KMS-11 (cell line): ENCODE measurements around the gene FBXO31.
A peak's percentile ranks its signal among the peaks of the same experiment; 100 is the strongest.

Experiments
- H2AFZ ChIP-seq: fragments of 200-600 bp; sonication (generic); 2 replicates; pipeline ENCODE4 v1.6.1; 2016; ENCODE audit warnings: antibody characterized with exemption, mixed run types, low read depth
- H3K27ac ChIP-seq: fragments of 200-600 bp; sonication (generic); 2 replicates; pipeline ENCODE4 v1.6.1; 2016; ENCODE audit warnings: mild to moderate bottlenecking, mixed run types
- H3K27me3 ChIP-seq: fragments of 200-600 bp; sonication (generic); 2 replicates; pipeline ENCODE4 v1.6.1; 2017; ENCODE audit warnings: mild to moderate bottlenecking, low read depth, mixed run types, moderate library complexity; ENCODE audit not compliant: insufficient read depth
- H3K36me3 ChIP-seq: fragments of 200-600 bp; sonication (generic); 2 replicates; pipeline ENCODE4 v1.6.1; 2017; ENCODE audit warnings: mild to moderate bottlenecking, mixed run types; ENCODE audit not compliant: insufficient read depth
- H3K4me1 ChIP-seq: fragments of 200-600 bp; sonication (generic); 2 replicates; pipeline ENCODE4 v1.6.1; 2016; ENCODE audit warnings: mild to moderate bottlenecking, low read depth, mixed run types; ENCODE audit not compliant: poor library complexity, severe bottlenecking
- H3K4me2 ChIP-seq: fragments of 200-600 bp; sonication (generic); 2 replicates; pipeline ENCODE4 v1.7.0; 2016; ENCODE audit warnings: mild to moderate bottlenecking, mixed run types
- H3K4me3 ChIP-seq: fragments of 200-600 bp; sonication (generic); IDR thresholded peaks from 2 replicates; pipeline ENCODE4 v1.6.1; 2017; ENCODE audit warnings: low read depth, low read length, mixed read lengths; ENCODE audit not compliant: insufficient read depth
- H3K79me2 ChIP-seq: fragments of 200-600 bp; sonication (generic); 2 replicates; pipeline ENCODE4 v1.6.1; 2016; ENCODE audit warnings: low read depth, mixed run types; ENCODE audit not compliant: insufficient read depth
- H3K9ac ChIP-seq: fragments of 200-600 bp; sonication (generic); 2 replicates; pipeline ENCODE4 v1.6.1; 2016; ENCODE audit warnings: mild to moderate bottlenecking, mixed run types
- H4K20me1 ChIP-seq: fragments of 200-600 bp; sonication (generic); 2 replicates; pipeline ENCODE4 v1.6.1; 2016; ENCODE audit warnings: mild to moderate bottlenecking, mixed run types; ENCODE audit not compliant: insufficient read depth
- CTCF ChIP-seq: fragments of 200-600 bp; sonication (generic); conservative IDR thresholded peaks from 2 replicates; pipeline ENCODE4 v1.6.1; 2017; ENCODE audit warnings: low read depth, mild to moderate bottlenecking, antibody characterized with exemption, low read length, moderate library complexity, mixed read lengths

FBXO31 gene

GRCh38 chr16:87320510-87321227 lies 62.9 kb downstream of the FBXO31 start:
- H3K79me2 ChIP-seq: peaks cover 18% of the 10 kb centered on the region
- TF ChIP-seq CTCF: no peak

GRCh38 chr16:87319997-87320491 lies 63.5 kb downstream of the FBXO31 start:
- Histone ChIP-seq H4K20me1 (no peaks in the 10 kb centered on the region), H3K4me2 (no peak overlapping the region), H3K36me3 (no peaks in the 10 kb centered on the region), H3K27ac (no peak overlapping the region), H3K27me3 (no peaks in the 10 kb centered on the region), H3K79me2 (peaks cover 18% of the 10 kb centered on the region), H3K9ac (no peak overlapping the region), H3K4me1 (peaks cover 14% of the 10 kb centered on the region), H2AFZ (no peak overlapping the region), H3K4me3 (no peak overlapping the region)
- no peak for TF ChIP-seq CTCF

More at GRCh38 chr16:87320510-87321227, 62.9 kb downstream of the FBXO31 start:
- Histone ChIP-seq H2AFZ (no peak overlapping the region), H3K27me3 (no peaks in the 10 kb centered on the region), H3K27ac (no peak overlapping the region), H3K4me2 (no peak overlapping the region), H3K4me3 (no peak overlapping the region), H4K20me1 (no peaks in the 10 kb centered on the region), H3K4me1 (peaks cover 14% of the 10 kb centered on the region), H3K36me3 (no peaks in the 10 kb centered on the region), H3K9ac (no peak overlapping the region)

- H3K27ac ChIP-seq: no peak overlapping the region
- H3K4me3 ChIP-seq: no peak overlapping the region
- no peak overlapping the region for H2AFZ ChIP-seq
- no peaks in the 10 kb centered on the region for H4K20me1 ChIP-seq
- TF ChIP-seq CTCF: no peak
- no peaks in the 10 kb centered on the region for H3K36me3 ChIP-seq
- H3K79me2 ChIP-seq: peaks cover 18% of the 10 kb centered on the region
- H3K9ac ChIP-seq: no peak overlapping the region
- H3K27me3 ChIP-seq: no peaks in the 10 kb centered on the region
- peaks cover 14% of the 10 kb centered on the region for H3K4me1 ChIP-seq
- peak overlapping the region; percentile 84; the same call in 1 of the 2 replicates for H3K4me2 ChIP-seq
Observed at GRCh38 chr16:87319011-87319410, 64.6 kb downstream of the FBXO31 start.

- Histone ChIP-seq H3K4me2 (peak overlapping the region; percentile 84), H2AFZ (peak overlapping the region; percentile 96)
Observed at GRCh38 chr16:87317750-87318644, 65.6 kb downstream of the FBXO31 start.

More at GRCh38 chr16:87317750-87318644, 65.6 kb downstream of the FBXO31 start:
- Histone ChIP-seq H3K36me3 (no peaks in the 10 kb centered on the region), H3K27me3 (no peaks in the 10 kb centered on the region), H3K4me3 (no peak overlapping the region), H4K20me1 (no peaks in the 10 kb centered on the region), H3K79me2 (peaks cover 18% of the 10 kb centered on the region), H3K4me1 (peaks cover 14% of the 10 kb centered on the region), H3K9ac (peak overlapping the region; percentile 93), H3K27ac (peak overlapping the region; percentile 84)
- TF ChIP-seq CTCF: no peak
